ENCODE measurements around the gene MARCO. TPM values are rescaled to one million over a fixed set of nuclear protein-coding genes. Genes with fewer than 3 reads are reported as not detected.

Gene MARCO
- total and polyA plus RNA-seq, 2 experiments from 2014 or later = not detected

DNA sequence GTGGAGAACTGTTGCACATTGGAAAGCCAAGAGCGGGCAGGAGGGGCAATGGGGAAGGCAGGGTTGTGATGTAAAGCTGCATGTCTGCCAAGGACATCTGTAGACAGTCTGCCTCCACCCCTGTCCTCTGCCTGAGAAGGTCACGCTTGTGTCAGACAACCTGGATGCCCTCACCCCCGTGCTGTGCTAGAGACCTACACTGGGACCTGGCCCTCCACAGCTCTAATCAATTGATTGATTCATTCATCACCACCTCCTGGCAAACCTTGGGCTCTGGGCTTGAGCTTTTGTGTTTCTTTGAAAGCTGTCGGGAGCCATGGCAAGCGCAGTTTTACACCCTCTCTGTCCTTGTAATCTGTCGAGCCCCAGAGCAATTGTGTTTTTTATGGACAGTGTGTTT is 41.1 kb downstream of the MARCO start:
- Mint-ChIP-seq H3K27ac (no peak overlapping the region), H3K27me3 (ENCODE audit: insufficient read depth, low read depth, poor library complexity) (peaks cover 3% of the 10 kb centered on the region), H3K4me3 (no peak overlapping the region), H3K36me3 (ENCODE audit: low read depth) (no peaks in the 10 kb centered on the region), H3K9me3 (no peaks in the 10 kb centered on the region), H3K4me1 (no peaks in the 10 kb centered on the region)
- TF ChIP-seq ZNF114 (CRISPR knock-in tag; IDR thresholded peaks at IDR 0.05) = no peak
- no peak for TF ChIP-seq EZH2 (IDR thresholded peaks at IDR 0.05; ENCODE audit: low read depth, unreplicated experiment)
- TF ChIP-seq POLR2AphosphoS5 (IDR thresholded peaks at IDR 0.05; ENCODE audit: low read depth) = no peak
- TF ChIP-seq, protein P1, sequence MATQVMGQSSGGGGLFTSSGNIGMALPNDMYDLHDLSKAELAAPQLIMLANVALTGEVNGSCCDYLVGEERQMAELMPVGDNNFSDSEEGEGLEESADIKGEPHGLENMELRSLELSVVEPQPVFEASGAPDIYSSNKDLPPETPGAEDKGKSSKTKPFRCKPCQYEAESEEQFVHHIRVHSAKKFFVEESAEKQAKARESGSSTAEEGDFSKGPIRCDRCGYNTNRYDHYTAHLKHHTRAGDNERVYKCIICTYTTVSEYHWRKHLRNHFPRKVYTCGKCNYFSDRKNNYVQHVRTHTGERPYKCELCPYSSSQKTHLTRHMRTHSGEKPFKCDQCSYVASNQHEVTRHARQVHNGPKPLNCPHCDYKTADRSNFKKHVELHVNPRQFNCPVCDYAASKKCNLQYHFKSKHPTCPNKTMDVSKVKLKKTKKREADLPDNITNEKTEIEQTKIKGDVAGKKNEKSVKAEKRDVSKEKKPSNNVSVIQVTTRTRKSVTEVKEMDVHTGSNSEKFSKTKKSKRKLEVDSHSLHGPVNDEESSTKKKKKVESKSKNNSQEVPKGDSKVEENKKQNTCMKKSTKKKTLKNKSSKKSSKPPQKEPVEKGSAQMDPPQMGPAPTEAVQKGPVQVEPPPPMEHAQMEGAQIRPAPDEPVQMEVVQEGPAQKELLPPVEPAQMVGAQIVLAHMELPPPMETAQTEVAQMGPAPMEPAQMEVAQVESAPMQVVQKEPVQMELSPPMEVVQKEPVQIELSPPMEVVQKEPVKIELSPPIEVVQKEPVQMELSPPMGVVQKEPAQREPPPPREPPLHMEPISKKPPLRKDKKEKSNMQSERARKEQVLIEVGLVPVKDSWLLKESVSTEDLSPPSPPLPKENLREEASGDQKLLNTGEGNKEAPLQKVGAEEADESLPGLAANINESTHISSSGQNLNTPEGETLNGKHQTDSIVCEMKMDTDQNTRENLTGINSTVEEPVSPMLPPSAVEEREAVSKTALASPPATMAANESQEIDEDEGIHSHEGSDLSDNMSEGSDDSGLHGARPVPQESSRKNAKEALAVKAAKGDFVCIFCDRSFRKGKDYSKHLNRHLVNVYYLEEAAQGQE (IDR thresholded peaks at IDR 0.05; ENCODE audit: unreplicated experiment) = no peak
- TF ChIP-seq, protein P2, sequence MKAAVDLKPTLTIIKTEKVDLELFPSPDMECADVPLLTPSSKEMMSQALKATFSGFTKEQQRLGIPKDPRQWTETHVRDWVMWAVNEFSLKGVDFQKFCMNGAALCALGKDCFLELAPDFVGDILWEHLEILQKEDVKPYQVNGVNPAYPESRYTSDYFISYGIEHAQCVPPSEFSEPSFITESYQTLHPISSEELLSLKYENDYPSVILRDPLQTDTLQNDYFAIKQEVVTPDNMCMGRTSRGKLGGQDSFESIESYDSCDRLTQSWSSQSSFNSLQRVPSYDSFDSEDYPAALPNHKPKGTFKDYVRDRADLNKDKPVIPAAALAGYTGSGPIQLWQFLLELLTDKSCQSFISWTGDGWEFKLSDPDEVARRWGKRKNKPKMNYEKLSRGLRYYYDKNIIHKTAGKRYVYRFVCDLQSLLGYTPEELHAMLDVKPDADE (IDR thresholded peaks at IDR 0.05) = no peak
- TF ChIP-seq JUNB (IDR thresholded peaks at IDR 0.05; ENCODE audit: unreplicated experiment) = no peak
- TF ChIP-seq STAT1 (IDR thresholded peaks at IDR 0.05; ENCODE audit: unreplicated experiment) = no peak
- no peak for TF ChIP-seq ZNF331 (CRISPR knock-in tag; IDR thresholded peaks at IDR 0.05; ENCODE audit: low read depth)
- no peak for TF ChIP-seq NANOG (IDR thresholded peaks at IDR 0.05; ENCODE audit: borderline replicate concordance)
- TF ChIP-seq ZNF462 (CRISPR knock-in tag; IDR thresholded peaks at IDR 0.05) = no peak
- no peak for TF ChIP-seq CREB1 (CRISPR knock-in tag; IDR thresholded peaks at IDR 0.05; ENCODE audit: low read depth)
- no peak for TF ChIP-seq EZH2phosphoT487 (IDR thresholded peaks at IDR 0.05; ENCODE audit: unreplicated experiment)
- TF ChIP-seq CTCF (conservative IDR thresholded peaks at IDR 0.05; ENCODE audit: low read depth in 2 of 2) = no peak
- Histone ChIP-seq H3K36me3 (ENCODE audit: insufficient read depth) (no peaks in the 10 kb centered on the region), H3F3A (replicated peaks; ENCODE audit: low read depth) (no peaks in the 10 kb centered on the region), H3K4me2 (no peak overlapping the region), H3K27ac (ENCODE audit: low read depth) (no peak overlapping the region), H4K20me1 (replicated peaks; ENCODE audit: insufficient read depth) (no peaks in the 10 kb centered on the region), H3K4me1 (ENCODE audit: insufficient read depth) (no peaks in the 10 kb centered on the region), H3K4me3 (no peak overlapping the region), H3K79me2 (replicated peaks; ENCODE audit: insufficient read depth) (no peaks in the 10 kb centered on the region), H3K27me3 (ENCODE audit: insufficient read depth) (no peaks in the 10 kb centered on the region), H2AFZ (no peak overlapping the region), H3K9me2 (ENCODE audit: insufficient read depth) (no peaks in the 10 kb centered on the region)
- ATAC-seq (no peak), DNase-seq (ENCODE audit: low spot score) (no peak)
